HG02759 (cell line): ENCODE data around the gene CYP19A1.
A peak's percentile ranks its signal among the peaks of the same experiment; 100 is the strongest.

Experiments
- ATAC-seq: cut with Tn5 transposase; IDR thresholded peaks from one replicate; pipeline ENCODE4 v1.9.1; 2021; ENCODE audit warnings: mild to moderate bottlenecking, moderate library complexity; ENCODE audit not compliant: unreplicated experiment

CYP19A1 gene

GRCh38 chr15:51338496-51338895 lies at the start of gene CYP19A1:
TSS of gene CYP19A1 (minus strand) at chr15:51338596. CDS start at chr15:51242912, 95,684 bp downstream.
- no peak for ATAC-seq

DNA sequence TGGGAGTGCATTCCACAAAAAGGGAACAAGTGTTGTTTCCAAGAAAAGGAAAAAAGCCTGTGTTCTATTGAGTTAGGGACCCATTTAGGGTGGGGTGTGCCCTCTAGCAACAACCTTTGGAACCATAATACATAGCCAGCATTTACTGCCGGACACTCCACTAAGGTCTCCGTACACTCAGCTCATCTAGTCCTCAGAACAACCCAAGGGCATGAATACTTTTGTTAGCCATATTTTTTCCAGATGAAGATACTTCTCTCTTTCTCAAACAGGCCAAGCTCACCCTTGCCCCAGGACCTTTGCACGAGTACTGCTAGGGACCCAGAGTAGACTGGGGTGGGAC lies 49.3 kb upstream of the CYP19A1 start:
- no peak for ATAC-seq

DNA sequence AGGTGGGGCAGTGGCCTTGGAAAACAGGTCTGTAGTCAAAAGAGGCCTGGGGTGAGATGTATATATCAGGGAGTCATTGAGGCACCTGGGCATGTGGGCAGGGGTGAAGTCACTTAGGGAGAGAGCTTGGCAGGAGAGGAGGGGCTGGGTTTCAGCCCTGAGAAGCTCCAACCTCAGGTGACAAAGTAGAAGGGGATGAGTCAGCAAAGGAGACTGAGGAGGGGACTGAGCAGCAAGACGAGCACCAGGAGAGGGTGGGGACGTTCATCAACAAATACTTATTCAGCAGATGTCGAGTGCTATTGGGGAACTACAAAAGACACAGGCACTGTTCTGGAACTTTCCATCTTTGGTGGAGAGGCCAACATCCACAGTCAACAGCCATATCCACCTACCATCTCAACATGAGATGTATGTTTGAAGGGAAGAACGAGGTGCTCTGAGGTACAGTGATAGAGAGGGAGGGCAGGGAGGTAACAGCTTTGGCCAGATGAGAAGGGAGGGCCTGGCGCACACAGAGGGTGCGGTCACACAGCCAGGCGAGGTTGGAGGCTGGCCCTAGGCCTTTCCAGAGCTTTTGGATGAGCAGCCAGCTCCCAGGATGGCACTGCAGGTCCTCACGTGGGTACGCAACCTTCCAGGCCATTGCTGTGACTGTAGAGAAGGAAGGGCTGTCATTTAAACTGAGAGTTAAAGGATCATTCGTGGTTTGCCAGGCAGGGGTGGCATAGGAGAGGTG lies 48.7 kb upstream of the CYP19A1 start:
- no peak for ATAC-seq

DNA sequence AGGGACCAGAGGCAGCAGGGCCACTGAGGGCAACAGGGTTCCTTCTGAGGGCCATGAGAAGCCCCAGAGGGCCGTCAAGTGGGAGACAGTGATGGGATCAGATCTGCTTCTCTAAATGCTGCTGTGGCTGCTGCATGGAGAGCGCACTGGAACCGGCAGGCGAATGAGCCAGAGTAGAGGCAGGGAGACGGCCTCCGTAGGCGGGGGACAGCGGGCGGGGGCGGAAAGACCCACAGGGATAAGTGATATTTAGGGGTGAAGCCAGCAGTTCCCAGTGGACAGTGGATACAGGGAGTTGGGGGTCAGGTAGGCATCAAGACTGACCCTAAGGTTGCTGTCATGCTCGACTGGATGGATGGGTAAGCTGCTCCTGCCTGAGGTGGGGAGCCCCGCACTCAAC lies 48.1 kb upstream of the CYP19A1 start:
- ATAC-seq = no peak

- no peak for ATAC-seq
Observed at GRCh38 chr15:51386029-51386428, 47.6 kb upstream of the CYP19A1 start.

DNA sequence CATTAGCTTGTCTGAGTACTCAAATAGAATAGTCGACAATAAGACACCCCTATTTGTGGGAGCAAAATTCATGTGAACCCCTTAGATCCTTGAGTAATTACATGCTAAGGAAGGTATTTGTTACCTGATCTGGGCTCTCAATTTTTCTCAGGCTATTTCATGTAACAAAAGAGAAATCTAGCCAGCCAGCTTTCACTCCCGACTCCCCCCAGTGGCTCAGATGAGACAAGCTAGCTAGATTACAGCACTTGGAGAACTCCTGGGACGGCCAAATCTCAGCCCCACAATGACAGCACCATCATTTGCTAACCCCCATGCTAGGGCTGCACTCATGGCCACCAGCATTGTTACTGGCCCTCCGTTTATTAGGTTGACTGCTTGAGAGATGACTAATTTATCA lies 44.4 kb upstream of the CYP19A1 start:
- ATAC-seq = no peak

DNA sequence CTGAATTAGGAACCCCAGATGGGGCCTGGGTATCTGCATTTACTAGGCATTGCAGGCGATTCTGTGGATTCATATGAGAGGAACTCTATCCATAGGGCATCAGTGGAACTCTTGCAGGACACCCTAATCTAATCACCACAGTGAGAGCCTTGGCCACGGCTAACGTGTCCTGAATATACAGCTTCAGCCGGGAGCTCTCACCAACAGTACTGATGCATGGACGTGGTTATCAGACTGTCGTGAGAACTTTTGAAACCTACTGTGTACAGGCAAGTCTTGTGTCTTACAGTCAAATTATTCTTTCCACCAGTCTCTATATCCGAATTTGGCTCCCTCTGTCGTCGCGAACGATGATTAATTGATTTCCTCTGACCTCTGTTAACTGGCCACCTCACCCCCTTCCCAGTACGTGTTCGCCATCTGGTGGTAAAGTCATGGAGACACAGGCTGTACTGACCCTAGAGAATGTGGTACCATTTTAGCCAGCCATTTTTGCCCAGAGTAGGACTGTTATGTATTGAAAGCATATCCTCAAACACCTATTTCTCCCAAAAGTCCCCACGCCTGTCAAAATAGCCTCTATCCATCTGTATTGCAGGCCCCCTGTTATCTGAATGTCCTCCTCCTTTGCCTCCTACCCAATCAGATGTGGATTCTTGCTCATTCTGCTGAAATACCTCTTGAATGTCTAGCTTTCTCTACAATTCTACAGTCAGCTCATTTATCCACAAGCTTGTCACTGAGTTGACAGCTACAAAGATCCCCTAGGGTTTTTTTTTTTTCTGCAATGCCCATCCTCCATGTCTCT lies 42.8 kb upstream of the CYP19A1 start:
- peak; percentile 80 for ATAC-seq

- no peak for ATAC-seq
Observed at GRCh38 chr15:51379390-51379789, 41.0 kb upstream of the CYP19A1 start.

DNA sequence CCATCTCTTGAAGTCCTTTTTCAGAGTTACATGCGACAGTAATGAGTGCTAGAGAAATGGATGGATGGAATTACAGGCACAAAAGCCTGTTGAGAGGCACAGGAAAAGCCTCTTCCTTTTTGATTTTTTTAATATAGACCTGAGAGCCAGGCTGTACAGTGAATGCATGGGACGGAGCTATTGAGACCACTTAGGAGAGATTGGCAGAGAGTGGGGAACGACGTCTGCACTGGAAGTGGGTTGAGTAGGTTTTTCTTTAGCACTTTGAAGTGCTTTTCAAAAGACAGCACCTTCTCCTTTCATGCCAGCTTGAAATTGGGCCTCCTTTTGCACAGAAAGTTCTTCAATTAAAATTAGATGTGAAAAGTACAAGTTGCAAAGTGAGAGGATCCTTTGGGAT lies 40.0 kb upstream of the CYP19A1 start:
- ATAC-seq = no peak

DNA sequence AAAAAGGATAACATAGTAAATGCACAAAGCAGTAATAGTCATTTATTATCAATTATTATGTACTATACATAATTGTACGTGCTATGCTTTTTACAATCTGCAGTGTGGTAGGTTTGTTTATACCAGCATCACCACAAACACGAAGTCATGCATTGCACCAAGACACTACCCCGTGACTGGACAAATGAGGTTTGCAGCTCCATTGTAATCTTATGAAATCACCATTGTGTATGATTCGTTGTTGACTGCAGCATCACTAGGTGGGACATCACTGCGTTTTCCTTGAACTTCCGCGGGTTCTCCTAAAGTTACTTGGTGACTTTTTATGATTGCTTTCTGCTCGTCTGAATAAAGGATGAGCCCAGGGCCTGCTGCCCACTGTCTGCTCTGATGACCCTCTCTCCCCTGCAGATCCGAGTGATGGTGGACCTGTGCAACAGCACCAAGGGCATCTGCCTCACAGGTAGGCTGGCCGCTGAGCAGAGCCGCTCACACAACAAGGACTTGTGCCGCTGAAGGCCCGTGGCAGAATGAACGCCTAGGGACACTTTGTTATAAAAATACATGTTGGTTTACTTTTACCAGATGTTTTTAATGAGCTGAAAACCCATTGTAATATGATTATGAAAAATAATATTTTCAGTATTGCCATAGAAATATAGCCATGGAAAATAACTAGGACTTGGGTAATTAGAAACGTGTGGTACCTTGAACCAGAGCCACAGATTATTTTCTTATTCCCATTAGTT lies 38.8 kb upstream of the CYP19A1 start:
- ATAC-seq = no peak

- ATAC-seq = no peak
Observed at GRCh38 chr15:51375966-51376640, 37.7 kb upstream of the CYP19A1 start.

DNA sequence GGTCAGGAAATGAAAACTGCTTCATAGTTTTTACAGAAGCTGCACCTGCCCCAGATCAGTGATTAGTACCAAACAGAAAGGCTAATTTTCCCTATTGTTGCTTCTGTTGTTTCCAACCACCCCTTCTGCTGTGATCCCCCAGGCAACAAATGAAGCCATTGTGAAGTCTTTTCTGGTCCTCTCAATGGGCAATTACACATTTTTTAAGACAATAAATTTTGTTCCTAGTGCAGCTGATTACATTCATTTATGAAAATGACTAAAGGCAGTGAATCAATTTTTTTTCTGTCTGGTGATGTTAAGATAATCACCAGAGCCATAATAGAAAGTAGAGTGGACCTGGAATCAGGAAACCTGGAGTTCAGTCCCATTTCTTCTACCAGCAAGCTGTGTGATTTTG lies 35.7 kb upstream of the CYP19A1 start:
- ATAC-seq = no peak

DNA sequence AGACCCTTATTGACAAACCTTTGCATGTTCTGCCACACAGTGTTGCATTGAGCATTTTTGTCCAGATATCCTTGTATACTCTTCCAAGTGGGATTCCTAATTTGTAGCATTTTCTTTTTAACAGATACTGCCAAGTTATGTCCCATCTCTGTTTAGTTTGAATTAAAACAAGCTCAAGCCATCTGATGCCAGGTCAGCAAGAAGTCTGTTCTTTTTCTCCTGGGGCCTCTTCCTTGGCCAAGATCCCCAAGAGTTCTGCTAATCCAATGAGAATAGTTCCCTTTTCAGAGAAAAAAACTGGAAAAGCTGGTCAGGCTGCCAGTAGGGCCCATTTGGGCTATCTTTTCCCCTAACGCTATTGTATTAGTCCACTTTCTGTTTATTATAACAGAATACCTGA lies 32.9 kb upstream of the CYP19A1 start:
- no peak for ATAC-seq

GRCh38 chr15:51369451-51369761 lies 31.0 kb upstream of the CYP19A1 start:
- no peak for ATAC-seq

- no peak for ATAC-seq
Observed at GRCh38 chr15:51368751-51369450, 30.5 kb upstream of the CYP19A1 start.

GRCh38 chr15:51368307-51368706 lies 29.9 kb upstream of the CYP19A1 start:
- no peak for ATAC-seq

DNA sequence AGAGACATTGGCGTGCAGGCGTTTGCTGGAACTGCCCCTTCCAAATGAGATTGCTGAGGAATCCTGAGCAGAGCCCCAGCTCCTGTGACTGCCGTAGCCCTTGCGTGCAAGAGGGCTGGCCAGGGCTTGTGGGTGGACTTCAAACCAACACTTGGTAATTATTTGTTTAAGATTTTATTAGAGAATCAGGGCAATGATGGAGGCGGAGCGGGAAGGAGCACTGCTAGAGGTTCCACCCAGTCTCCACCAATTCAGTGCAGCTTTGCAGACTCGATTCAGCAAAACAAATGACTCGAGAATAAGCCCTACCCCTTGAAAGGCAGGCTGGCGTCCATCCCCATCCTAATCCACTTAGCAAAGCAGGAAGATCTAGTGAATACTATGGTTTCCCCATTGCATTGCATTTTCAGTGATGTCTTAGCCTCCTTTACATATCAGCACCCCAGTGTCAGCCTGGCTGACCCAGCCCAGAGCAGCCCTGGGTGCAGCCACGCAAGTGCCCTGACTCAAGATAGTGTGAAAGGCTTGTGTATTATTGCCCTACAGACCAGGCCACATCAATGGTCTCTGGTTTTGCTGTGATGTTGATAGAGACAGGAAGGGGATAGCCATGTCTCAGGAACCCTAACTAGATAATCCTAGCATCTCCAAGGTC lies 29.1 kb upstream of the CYP19A1 start:
- ATAC-seq = no peak

DNA sequence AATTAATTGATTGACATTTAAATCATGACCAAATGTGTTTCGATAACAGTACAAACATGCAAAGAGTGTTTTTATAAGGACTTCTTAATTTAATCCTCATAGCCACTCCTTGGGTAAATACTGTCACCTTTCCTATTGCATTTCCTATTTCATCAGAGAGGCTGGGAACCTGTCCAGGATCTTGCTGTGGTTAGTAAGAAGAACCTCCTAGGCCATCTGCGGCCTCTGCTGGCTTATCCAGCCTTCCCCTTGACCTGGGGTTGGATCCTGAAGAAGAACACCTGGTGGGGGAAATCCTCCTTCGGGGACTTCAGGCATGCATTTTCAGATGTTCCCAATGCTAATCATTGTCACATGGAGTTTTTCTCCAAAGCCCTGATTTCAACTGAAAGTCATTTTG lies 28.5 kb upstream of the CYP19A1 start:
- no peak for ATAC-seq

GRCh38 chr15:51366071-51366470 lies 27.7 kb upstream of the CYP19A1 start:
- ATAC-seq = no peak

- ATAC-seq = no peak
Observed at GRCh38 chr15:51365417-51365816, 27.0 kb upstream of the CYP19A1 start.
